Left cardiac atrium (tissue), 4 donors: ENCODE measurements around the gene TTC28. TPM values are rescaled to one million over a fixed set of nuclear protein-coding genes. Genes with fewer than 3 reads are reported as not detected.
"Not testable (repeated sequence)": the region's sequence is repeated elsewhere in the genome, so short reads cannot be mapped to it uniquely, and the experiment has no call there.

Experiments used
- ATAC-seq, 2 donors: fragments of 200-7000 bp; cut with Tn5 transposase; one replicate each; pipeline ENCODE4 v1.9.1; 2020; ENCODE audit warnings: mild to moderate bottlenecking in 2 of 2, moderate library complexity in 2 of 2
- DNase-seq: peaks from one replicate; pipeline ENCODE4 v3.0.0-alpha.2; 2020
- intact Hi-C, 2 donors: fragments of 100-400 bp; cut with DNase I; formaldehyde crosslinking; loops; one replicate each; pipeline versions ENCODE4 v1.14.1 to v1.15.1; 2022 to 2023
- total RNA-seq, 2 donors: library from RNA; stranded (reverse); fragmentation: NEBNext Ultra II Directional; extraction: Animal tissue kit (Norgen Biotek cat#: 25700); gene quantifications; one replicate each; pipeline ENCODE4 v1.2.1, GENCODE V29; 2021
- donor health status: DM: no; HTN: yes; CAD: no.
- donor health status: DM: no; HTN: yes; CAD: no; lungs with severe emphysema.
- donor health status: DM: yes; HTN: yes; CAD: no.
- donor health status: Dilated cardiomyopathy.

TTC28 gene
- total RNA-seq, 2 donors from 2014 or later: 15.0 to 18.2 TPM

DNA sequence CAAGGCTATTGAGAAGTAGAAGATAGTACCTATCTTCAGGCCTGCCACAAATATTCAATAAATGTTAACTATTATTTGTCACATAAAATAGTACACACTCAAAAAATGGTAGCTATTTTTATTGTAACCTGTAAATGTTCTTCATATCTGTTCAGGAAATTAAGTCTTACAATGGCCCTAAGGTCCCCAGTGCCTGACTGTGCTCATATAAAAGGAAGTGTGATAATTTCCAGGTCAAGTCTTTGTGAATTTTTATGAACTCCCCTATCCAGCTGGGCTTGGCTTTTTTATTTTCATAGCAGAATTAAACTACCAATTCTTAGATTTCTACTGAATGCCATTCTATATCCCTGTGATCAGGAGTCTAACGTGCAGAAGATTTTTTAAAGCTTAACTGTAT lies 476.4 kb downstream of the TTC28 start:
- DNase-seq: no peak
- intact Hi-C loops: no loop called here
- ATAC-seq: no peak

- ATAC-seq: no peak
- no peak for DNase-seq
- intact Hi-C loops: no loop called here
Measured at GRCh38 chr22:28198692-28199091, 480.9 kb downstream of the TTC28 start.

- ATAC-seq, DNase-seq, intact Hi-C loops: not testable (repeated sequence)
Measured at GRCh38 chr22:28191571-28191970, 488.1 kb downstream of the TTC28 start.

DNA sequence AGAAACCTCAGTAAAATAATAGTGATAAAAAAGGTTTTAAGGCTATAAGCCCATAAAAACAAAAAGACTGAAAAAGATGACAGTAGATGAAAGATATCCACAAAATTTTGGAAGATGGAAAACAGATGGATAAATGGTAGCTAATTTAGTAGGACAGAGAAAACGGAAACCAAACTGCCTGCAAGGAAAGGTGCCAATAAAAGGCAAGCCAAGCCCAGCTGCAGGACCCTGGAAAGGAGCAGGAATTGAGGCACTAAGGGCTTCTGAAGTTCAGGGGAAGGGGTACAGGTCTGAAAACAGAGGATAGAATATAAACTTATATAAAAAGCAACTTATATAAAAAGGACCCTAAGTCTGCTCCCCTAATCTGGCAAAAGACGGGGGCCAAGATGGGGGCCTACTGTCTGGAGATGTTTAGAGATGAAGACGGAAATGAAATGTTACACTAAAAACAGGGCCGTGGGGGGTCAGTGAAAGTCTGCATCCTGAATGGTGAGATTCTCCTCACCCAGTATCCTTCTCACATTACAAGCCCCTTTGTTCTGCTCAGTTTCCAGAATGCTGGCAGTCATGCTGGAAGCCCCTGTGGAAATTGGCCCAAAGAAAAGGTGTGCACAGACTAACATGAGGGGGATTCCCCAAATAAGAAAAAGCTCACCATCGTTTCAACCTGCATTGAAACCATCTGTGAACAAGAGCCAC lies 491.3 kb downstream of the TTC28 start:
- ATAC-seq: no peak
- DNase-seq: no peak
- intact Hi-C loops: no loop called here

DNA sequence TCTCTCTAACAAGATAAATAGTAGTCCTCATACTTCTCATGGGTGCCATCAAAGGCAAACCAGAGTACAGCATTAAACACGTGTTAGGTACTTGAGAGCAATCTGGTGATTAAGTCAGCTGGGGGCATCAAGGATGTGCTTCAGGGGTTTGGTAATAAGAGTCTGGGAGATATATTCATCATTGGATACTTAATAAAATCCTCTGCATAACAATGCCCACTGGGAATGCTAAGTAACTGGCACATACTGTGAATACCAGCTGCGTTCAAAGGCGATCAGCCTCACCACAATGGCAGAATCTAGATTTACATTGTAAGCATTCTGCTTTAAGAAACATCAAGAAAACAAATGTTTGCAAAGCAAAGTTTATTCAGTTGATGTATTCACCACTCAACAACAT lies 492.0 kb downstream of the TTC28 start:
- ATAC-seq: no peak
- DNase-seq: no peak
- intact Hi-C loops: no loop called here

GRCh38 chr22:28186641-28187040 lies 493.0 kb downstream of the TTC28 start:
- intact Hi-C loops: no loop called here

DNA sequence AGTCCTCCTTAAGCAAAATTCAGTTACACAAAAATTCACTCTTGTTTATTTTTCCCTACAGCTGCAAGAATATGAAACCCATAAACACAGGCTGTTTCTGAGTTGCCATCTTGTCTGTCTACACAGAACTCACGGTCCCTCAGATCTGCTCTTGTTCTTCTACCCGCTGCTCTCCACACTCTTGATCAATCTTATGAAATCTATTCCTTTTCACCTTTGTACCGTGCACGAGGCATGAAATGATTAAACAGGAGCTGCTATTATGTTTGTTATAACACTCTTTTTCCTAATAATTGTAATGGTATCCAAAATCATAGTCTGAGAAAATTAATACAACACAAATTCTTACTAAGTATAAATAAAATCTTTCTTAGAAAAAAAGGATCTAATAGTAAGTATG lies 494.5 kb downstream of the TTC28 start:
- ATAC-seq (no peak), DNase-seq (no peak)
- intact Hi-C loops: no loop called here

More at GRCh38 chr22:28186641-28187040, 493.0 kb downstream of the TTC28 start:
- ATAC-seq (no peak), DNase-seq (no peak)

- intact Hi-C loops: no loop called here
- ATAC-seq (no peak), DNase-seq (no peak)
Measured at GRCh38 chr22:28183078-28183860, 496.4 kb downstream of the TTC28 start.

DNA sequence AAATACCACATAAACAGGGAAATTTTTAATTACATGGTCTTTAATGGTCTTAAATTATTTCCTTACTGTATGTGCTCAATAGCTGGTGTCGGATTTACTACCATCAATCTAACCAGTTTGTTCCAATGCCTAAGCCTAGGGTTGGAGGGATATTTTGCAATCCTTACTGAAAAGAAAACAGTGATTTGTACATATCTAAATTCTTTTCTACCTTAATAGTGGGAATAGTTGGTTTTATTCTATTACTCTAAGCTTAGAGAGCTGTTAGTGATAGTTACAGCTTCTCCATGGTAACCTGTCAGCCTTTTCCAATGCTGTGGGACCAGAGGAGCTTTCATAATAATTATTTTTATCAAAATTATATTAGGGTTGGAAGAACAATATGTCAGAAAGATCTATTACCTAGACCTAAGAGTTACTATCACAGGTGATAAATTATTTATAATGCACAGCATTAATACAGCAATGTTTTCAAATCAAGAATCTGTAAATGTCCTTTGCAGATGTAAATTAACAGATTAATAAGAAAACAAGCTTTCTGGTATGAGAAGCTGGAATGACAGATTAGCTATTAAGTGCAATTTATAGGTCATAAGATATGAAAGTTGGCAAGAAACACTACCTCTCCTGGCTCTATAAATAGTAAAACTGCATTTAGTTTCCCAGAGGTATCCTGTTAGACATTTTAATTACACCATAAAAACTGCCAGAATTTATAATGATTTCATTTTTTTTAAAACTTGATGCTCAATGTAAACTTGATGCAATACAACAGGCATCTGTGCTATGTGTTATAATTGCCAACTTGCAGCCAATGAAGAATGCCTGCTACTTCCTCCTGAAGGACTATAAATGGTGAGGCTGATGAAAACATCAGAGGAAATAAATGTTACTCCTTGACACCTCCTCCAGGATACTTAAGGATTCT lies 498.6 kb downstream of the TTC28 start:
- DNase-seq: no peak
- intact Hi-C loops: no loop called here
- peak in 1 of 2 donors; percentile 45 for ATAC-seq

- intact Hi-C loops: no loop called here
- ATAC-seq (no peak), DNase-seq (no peak)
Measured at GRCh38 chr22:28179392-28179791, 500.2 kb downstream of the TTC28 start.

- no peak for ATAC-seq
- no peak for DNase-seq
- intact Hi-C loops: no loop called here
Measured at GRCh38 chr22:28175730-28176492, 503.7 kb downstream of the TTC28 start.

GRCh38 chr22:28174509-28174908 lies 505.1 kb downstream of the TTC28 start:
- intact Hi-C loops: no loop called here
- no peak for ATAC-seq

GRCh38 chr22:28172892-28173670 lies 506.6 kb downstream of the TTC28 start:
- DNase-seq (no peak), ATAC-seq (no peak)
- intact Hi-C loops: no loop called here

More at GRCh38 chr22:28174509-28174908, 505.1 kb downstream of the TTC28 start:
- DNase-seq: no peak

DNA sequence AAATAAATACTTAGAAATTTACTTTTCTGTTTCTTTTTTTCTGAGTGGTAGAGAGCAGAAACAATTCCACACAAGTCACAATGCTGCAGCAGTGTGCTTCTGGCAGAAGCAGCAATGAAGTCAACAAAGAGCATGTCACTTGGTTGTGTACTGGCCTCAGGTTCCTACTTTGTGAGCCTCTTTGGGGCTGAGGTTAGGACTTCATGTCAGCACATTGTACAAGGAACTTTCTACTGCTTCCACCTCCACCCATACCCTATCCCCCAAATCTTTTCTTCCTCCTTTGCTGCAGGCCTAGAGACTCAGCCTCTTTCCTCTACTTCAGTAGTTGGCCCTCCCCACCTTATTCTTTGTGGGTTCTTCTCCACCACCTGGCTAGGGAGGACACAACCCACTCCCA lies 507.9 kb downstream of the TTC28 start:
- DNase-seq (no peak), ATAC-seq (no peak)
- intact Hi-C loops: no loop called here

DNA sequence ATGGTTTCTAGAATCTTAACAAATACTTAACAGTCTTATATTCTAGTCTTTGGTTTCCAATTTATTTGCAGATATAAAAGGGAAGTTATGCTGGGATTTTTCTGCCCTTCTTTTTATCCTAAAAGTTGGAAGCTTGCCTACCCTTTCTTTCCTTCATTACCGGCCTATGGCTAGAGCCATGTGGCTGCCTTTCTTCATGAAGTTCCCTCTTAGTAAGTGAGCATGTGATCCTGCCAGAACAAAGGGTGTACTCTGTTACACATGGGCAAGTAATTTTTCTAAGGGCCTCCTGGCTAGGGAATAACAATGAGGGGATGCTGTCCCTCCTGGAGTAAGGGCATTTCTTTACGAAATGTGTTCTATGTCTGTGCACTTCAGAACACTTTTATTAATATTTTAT lies 508.5 kb downstream of the TTC28 start:
- intact Hi-C loops: no loop called here
- DNase-seq (no peak), ATAC-seq (peak in 1 of 2 donors; percentile 50)

DNA sequence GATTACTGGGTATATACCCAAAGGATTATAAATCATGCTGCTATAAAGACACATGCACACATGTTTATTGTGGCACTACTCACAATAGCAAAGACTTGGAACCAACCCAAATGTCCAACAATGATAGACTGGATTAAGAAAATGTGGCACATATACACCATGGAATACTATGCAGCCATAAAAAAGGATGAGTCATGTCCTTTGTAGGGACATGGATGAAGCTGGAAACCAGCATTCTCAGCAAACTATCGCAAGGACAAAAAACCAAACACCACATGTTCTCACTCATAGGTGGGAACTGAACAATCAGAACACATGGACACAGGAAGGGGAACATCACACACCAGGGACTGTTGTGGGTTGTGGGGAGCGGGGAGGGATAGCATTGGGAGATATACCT lies 510.3 kb downstream of the TTC28 start:
- DNase-seq, ATAC-seq, intact Hi-C loops: not testable (repeated sequence)

DNA sequence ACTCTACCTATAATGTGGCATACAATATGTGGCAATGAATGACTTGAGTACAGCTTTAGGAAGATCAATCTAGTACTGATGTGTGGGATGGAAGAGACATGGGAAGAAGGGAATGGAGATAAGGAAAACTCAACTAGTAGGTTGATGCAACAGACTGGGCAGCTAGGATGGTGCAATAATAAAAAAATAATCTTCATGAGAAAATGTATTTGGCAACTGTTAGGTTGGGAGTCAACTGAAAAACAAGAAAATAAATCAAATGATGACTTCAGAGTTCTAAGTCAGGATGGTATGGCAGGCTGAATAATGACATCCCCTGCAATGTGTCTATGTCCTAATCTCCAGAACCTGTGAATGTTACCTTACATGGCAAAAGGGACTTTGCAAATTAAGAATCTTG lies 523.8 kb downstream of the TTC28 start:
- ATAC-seq: peak in 1 of 2 donors; percentile 72
- intact Hi-C loops: no loop called here
- DNase-seq: no peak

DNA sequence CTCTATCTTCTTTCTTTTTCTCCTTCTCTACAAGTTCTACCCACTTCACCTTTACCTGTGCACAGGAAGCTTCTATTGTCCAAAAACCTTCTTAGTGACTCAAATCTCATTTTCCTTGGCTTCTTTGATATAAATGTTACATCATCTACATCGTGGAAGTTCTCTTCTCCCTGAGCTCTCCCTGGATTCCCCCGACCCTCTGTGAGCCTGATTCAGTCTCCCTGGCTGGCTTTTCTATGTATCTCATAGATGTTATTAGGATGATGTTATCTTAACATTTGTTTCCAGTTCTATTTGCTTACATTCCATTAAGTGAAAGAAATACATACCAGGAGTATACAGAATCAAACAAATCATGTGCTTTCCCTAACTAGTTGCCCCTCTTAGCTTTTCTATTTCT lies 524.8 kb downstream of the TTC28 start:
- ATAC-seq (no peak), DNase-seq (no peak)
- intact Hi-C loops: no loop called here
